ENCODE data around the gene HMHB1.
A peak's percentile ranks its signal among the peaks of the same experiment; 100 is the strongest.

HMHB1 gene

GRCh38 chr5:143819716-143820115 lies 7.8 kb downstream of the HMHB1 start:
- TF ChIP-seq, protein P1, sequence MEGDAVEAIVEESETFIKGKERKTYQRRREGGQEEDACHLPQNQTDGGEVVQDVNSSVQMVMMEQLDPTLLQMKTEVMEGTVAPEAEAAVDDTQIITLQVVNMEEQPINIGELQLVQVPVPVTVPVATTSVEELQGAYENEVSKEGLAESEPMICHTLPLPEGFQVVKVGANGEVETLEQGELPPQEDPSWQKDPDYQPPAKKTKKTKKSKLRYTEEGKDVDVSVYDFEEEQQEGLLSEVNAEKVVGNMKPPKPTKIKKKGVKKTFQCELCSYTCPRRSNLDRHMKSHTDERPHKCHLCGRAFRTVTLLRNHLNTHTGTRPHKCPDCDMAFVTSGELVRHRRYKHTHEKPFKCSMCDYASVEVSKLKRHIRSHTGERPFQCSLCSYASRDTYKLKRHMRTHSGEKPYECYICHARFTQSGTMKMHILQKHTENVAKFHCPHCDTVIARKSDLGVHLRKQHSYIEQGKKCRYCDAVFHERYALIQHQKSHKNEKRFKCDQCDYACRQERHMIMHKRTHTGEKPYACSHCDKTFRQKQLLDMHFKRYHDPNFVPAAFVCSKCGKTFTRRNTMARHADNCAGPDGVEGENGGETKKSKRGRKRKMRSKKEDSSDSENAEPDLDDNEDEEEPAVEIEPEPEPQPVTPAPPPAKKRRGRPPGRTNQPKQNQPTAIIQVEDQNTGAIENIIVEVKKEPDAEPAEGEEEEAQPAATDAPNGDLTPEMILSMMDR (IDR thresholded peaks at IDR 0.05; ENCODE audit: low read depth, low read length, missing control alignments): no peak
- DNase-seq (ENCODE audit: extremely low read depth, low read depth): no peak
- H3K4me3 ChIP-seq (replicated peaks; ENCODE audit: low read depth, low read length): no peak overlapping the region

DNA sequence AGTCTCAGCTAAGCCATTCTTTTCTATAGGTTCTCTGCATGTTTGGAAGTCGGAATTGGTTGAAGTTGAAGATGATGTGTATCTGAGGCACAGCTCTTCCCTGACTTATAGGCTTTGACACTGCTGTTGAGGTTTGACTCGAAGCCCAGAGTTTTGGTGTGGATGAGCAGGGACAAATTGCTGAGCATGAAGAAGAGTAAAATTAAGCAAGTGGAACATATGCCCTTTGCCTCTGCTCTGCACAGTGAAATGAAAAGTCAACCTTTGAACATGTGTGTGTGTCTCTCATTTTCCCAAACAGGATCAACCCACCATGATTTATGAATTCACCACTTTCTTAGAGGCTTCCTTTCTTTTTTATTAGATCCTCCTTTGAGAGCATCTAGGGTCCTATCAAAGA lies 8.5 kb downstream of the HMHB1 start:
- TF ChIP-seq, protein P1 (IDR thresholded peaks at IDR 0.05; ENCODE audit: low read depth, low read length, missing control alignments): no peak
- H3K4me3 ChIP-seq (replicated peaks; ENCODE audit: low read depth, low read length): no peak overlapping the region
- no peak for DNase-seq (ENCODE audit: extremely low read depth, low read depth)

DNA sequence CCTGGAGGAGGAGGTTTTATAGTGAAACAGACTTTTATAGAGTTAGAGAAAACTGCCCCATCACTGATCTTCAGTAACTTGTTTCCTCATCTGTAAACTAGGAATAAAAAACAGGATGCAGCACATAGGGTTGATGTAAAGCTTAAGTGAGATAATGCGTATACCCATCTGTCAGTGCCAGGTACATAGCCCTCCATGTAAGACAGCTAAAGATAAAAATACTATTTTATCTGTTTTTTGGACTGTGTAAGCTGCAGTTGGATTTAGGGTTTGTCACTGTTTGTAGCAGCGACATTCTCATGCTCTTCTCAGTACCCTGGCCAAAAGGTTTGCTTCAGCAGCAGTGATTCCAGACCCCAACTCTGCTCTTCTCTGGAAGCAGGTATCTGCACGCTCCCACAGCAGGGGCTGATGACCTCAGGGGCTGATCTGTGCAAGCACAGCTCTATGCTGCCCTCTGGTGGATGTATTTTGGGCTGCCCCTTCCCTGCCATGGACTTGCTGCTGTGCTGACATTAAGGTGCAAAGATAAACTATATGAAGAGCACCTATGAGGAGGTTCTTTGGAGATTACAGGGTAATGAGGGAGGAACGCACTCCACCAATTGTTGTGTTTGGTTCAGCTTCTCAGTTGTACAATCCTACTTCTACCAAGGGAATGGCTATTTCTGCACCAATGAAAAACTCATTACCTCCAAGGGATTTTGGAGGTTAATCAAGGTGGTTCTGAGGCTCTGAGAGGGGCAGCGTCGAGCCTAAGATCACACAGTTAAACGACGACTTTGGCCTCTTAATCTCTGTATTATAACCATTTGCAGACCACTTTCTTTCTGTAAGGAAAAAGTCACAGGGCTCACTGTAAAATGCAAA lies 13.1 kb downstream of the HMHB1 start:
- H3K4me3 ChIP-seq (replicated peaks; ENCODE audit: low read depth, low read length): no peak overlapping the region
- DNase-seq (ENCODE audit: extremely low read depth, low read depth): peak; percentile 55
- TF ChIP-seq, protein P1 (IDR thresholded peaks at IDR 0.05; ENCODE audit: low read depth, low read length, missing control alignments): peak; percentile 94

DNA sequence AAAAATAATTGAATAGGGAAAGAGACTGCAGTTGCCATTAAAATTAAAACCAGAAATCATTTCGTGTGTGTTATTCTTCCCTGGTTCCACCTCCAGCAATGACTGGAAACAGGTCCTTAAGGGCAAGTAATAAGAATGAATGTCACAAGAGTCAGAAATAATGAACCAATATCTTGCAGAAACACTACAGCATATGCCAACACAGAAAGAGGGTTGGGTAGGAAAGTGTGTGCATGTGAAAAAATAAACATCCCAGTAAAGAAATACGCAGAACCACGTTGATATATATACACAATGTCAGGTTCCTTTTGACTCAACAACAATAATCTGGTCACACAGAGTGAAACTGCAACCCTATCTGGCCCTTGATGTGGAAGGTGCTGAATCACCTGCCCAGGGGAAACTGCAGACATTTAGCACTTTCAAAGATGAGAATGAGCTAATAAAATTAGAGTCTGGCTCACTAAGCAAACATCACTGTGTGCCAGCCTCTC lies 15.0 kb downstream of the HMHB1 start:
- no peak for DNase-seq (ENCODE audit: extremely low read depth, low read depth)
- no peak overlapping the region for H3K4me3 ChIP-seq (replicated peaks; ENCODE audit: low read depth, low read length)
- TF ChIP-seq, protein P1 (IDR thresholded peaks at IDR 0.05; ENCODE audit: low read depth, low read length, missing control alignments): no peak

- DNase-seq (ENCODE audit: extremely low read depth, low read depth): no peak
- no peak overlapping the region for H3K4me3 ChIP-seq (replicated peaks; ENCODE audit: low read depth, low read length)
- TF ChIP-seq, protein P1 (IDR thresholded peaks at IDR 0.05; ENCODE audit: low read depth, low read length, missing control alignments): no peak
Observed at GRCh38 chr5:143828710-143829109, 16.7 kb downstream of the HMHB1 start.

- no peak overlapping the region for H3K4me3 ChIP-seq (replicated peaks; ENCODE audit: low read depth, low read length)
- TF ChIP-seq, protein P1 (IDR thresholded peaks at IDR 0.05; ENCODE audit: low read depth, low read length, missing control alignments): no peak
- no peak for DNase-seq (ENCODE audit: extremely low read depth, low read depth)
Observed at GRCh38 chr5:143833177-143833576, 21.2 kb downstream of the HMHB1 start.

All from HFF-Myc (cell line).